HCT116 (cell line): ENCODE data around the gene HSPA2. TPM values are rescaled to one million over a fixed set of nuclear protein-coding genes. Genes with fewer than 3 reads are reported as not detected.

Experiments
- ATAC-seq: fragments of 200-7000 bp; cut with Tn5 transposase; 2 replicates; pipeline ENCODE4 v1.9.1; 2020; ENCODE audit warnings: mild to moderate bottlenecking, moderate library complexity
- BruUV-seq: library from RNA; stranded (reverse); fragments of 400-500 nt; replicated peaks from 2 replicates; lab custom pipeline; 2021; lab: Mats Ljungman, UMichigan
- CTCF ChIA-PET: fragments of 300-600 bp; sonication (Branson Sonifier 250); formaldehyde crosslinking; loops from one replicate; lab custom pipeline; 2021; ENCODE audit warnings: antibody characterized with exemption; lab: Charles Lee
- POLR2A ChIA-PET: fragments of 300-600, 350-600 bp; sonication (Branson Sonifier 250); formaldehyde crosslinking; loops from one replicate; lab custom pipeline; 2021; ENCODE audit warnings: antibody characterized with exemption; lab: Charles Lee
- RAD21 ChIA-PET, 2 experiments: fragments of 300-600 bp; sonication (Branson Sonifier 250); formaldehyde crosslinking; loops; one replicate each; lab custom pipeline; 2023; ENCODE audit warnings: low total read pairs in 2 of 2; ENCODE audit not compliant: uncharacterized antibody in 2 of 2, unreplicated experiment in 2 of 2, low non-redundant PET in 1 of 2; lab: Charles Lee
- DNase-seq: peaks from one replicate; pipeline ENCODE4 v3.0.0-alpha.2; 2010; ENCODE audit warnings: low read depth, low spot score
- H2AFZ ChIP-seq: fragments of 200-600 bp; shearing (Covaris generic), sonication (generic); 2 replicates; pipeline ENCODE4 v1.6.1; 2017; ENCODE audit warnings: low read depth, mixed run types, mixed read lengths, antibody characterized with exemption, low read length; ENCODE audit not compliant: poor library complexity, severe bottlenecking
- H3K27ac ChIP-seq: 2 replicates; pipeline ENCODE4 v1.5.1; 2012; ENCODE audit warnings: low read depth, low read length
- H3K27me3 ChIP-seq: fragments of 200-600 bp; sonication (generic); 2 replicates; pipeline ENCODE4 v1.6.1; 2016; ENCODE audit warnings: mixed run types, low read length, mixed read lengths; ENCODE audit not compliant: insufficient read depth
- H3K36me3 ChIP-seq, 2 experiments: fragments of 200-500 bp in 1 of 2; fragments of 200-600 bp in 1 of 2; sonication (Bioruptor generic) in 1 of 2; sonication (generic) in 1 of 2; 2 replicates each; pipeline versions ENCODE4 v1.5.1 to v1.6.1; 2014 to 2016; ENCODE audit warnings: low read length in 2 of 2, inconsistent platforms in 1 of 2, mixed read lengths in 1 of 2, mixed run types in 1 of 2; ENCODE audit not compliant: insufficient read depth in 2 of 2, control insufficient read depth in 1 of 2
- H3K4me1 ChIP-seq, 2 experiments: fragments of 200-600 bp in 1 of 2; sonication (generic) in 1 of 2; 2 replicates each; pipeline versions ENCODE4 v1.5.1 to v1.6.1; 2012 to 2017; ENCODE audit warnings: low read length in 2 of 2, inconsistent platforms in 1 of 2, mild to moderate bottlenecking in 1 of 2, mixed read lengths in 1 of 2, mixed run types in 1 of 2, moderate library complexity in 1 of 2; ENCODE audit not compliant: insufficient read depth in 2 of 2, control insufficient read depth in 1 of 2
- H3K4me2 ChIP-seq: fragments of 200-600 bp; sonication (generic); 2 replicates; pipeline ENCODE4 v1.6.1; 2017; ENCODE audit warnings: mixed run types, low read length, mixed read lengths
- H3K4me3 ChIP-seq, 2 experiments: fragments of 200-600 bp in 1 of 2; sonication (generic) in 1 of 2; replicated peaks in 1 of 2; 2 replicates each; pipeline ENCODE4 v1.5.1; 2011 to 2016; ENCODE audit warnings: low read length in 2 of 2, control low read depth in 1 of 2, low read depth in 1 of 2, mild to moderate bottlenecking in 1 of 2, mixed read lengths in 1 of 2, mixed run types in 1 of 2
- H3K79me2 ChIP-seq: fragments of 200-600 bp; sonication (generic); 2 replicates; pipeline ENCODE4 v1.6.1; 2017; ENCODE audit warnings: mild to moderate bottlenecking, mixed run types, low read length, moderate library complexity, mixed read lengths; ENCODE audit not compliant: insufficient read depth
- H3K9ac ChIP-seq: fragments of 200-600 bp; sonication (generic); 2 replicates; pipeline ENCODE4 v1.6.1; 2016; ENCODE audit warnings: low read length, mixed read lengths
- H3K9me2 ChIP-seq: fragments of 200-600 bp; sonication (generic), shearing (Covaris generic); 2 replicates; pipeline ENCODE4 v1.6.1; 2017; ENCODE audit warnings: mixed run types, mild to moderate bottlenecking, moderate library complexity; ENCODE audit not compliant: insufficient read depth
- H3K9me3 ChIP-seq, 2 experiments: fragments of 200-500 bp in 1 of 2; fragments of 200-600 bp in 1 of 2; sonication (Bioruptor generic) in 1 of 2; sonication (generic) in 1 of 2; 2 replicates each; pipeline ENCODE4 v1.6.1; 2014 to 2017; ENCODE audit warnings: low read length in 2 of 2, mixed read lengths in 2 of 2, inconsistent platforms in 1 of 2, low read depth in 1 of 2, mild to moderate bottlenecking in 1 of 2, mixed run types in 1 of 2, moderate library complexity in 1 of 2; ENCODE audit not compliant: control insufficient read depth in 1 of 2, insufficient read depth in 1 of 2
- H4K20me1 ChIP-seq: fragments of 200-600 bp; sonication (generic), shearing (Covaris generic); 2 replicates; pipeline ENCODE4 v1.6.1; 2017; ENCODE audit warnings: mixed run types, mild to moderate bottlenecking, moderate library complexity; ENCODE audit not compliant: insufficient read depth
- CBX3 ChIP-seq: IDR thresholded peaks from 2 replicates; pipeline ENCODE4 v1.6.1; 2012; ENCODE audit warnings: low read depth
- CEBPB ChIP-seq: IDR thresholded peaks from 2 replicates; pipeline ENCODE4 v1.6.1; 2012; ENCODE audit warnings: low read depth
- EGR1 ChIP-seq: IDR thresholded peaks from 2 replicates; pipeline ENCODE4 v1.6.1; 2012; ENCODE audit warnings: low read depth
- ELF1 ChIP-seq: IDR thresholded peaks from 2 replicates; pipeline ENCODE4 v1.6.1; 2012; ENCODE audit warnings: low read depth, borderline replicate concordance
- EZH2 ChIP-seq: fragments of 200-600 bp; sonication (generic); IDR thresholded peaks from 2 replicates; pipeline ENCODE4 v1.6.1; 2017; ENCODE audit warnings: antibody characterized with exemption, mixed run types
- EZH2phosphoT487 ChIP-seq: fragments of 200-600 bp; IDR thresholded peaks from 2 replicates; pipeline ENCODE4 v1.6.1; 2018; ENCODE audit warnings: antibody characterized with exemption, borderline replicate concordance
- FOSL1 ChIP-seq: IDR thresholded peaks from 2 replicates; pipeline ENCODE4 v1.6.1; 2012; ENCODE audit warnings: low read depth
- JUND ChIP-seq: IDR thresholded peaks from 2 replicates; pipeline ENCODE4 v1.6.1; 2012
- POLR2A ChIP-seq: IDR thresholded peaks from 2 replicates; pipeline ENCODE4 v1.7.0; 2011; ENCODE audit warnings: borderline replicate concordance; ENCODE audit not compliant: insufficient read depth, insufficient read length; ENCODE audit errors: extremely low read depth
- POLR2AphosphoS5 ChIP-seq: IDR thresholded peaks from 2 replicates; pipeline ENCODE4 v1.6.1; 2011; ENCODE audit warnings: mild to moderate bottlenecking, low read depth, low read length, moderate library complexity
- SIN3A ChIP-seq: IDR thresholded peaks from 2 replicates; pipeline ENCODE4 v1.6.1; 2012; ENCODE audit warnings: low read depth
- SP1 ChIP-seq: IDR thresholded peaks from 2 replicates; pipeline ENCODE4 v1.6.1; 2012; ENCODE audit warnings: low read depth
- SRF ChIP-seq: IDR thresholded peaks from 2 replicates; pipeline ENCODE4 v1.6.1; 2012; ENCODE audit warnings: low read depth
- TCF7L2 ChIP-seq: IDR thresholded peaks from 2 replicates; pipeline ENCODE4 v1.7.0; 2011; ENCODE audit warnings: borderline replicate concordance, inconsistent platforms; ENCODE audit not compliant: insufficient read depth, insufficient read length; ENCODE audit errors: extremely low read depth
- YY1 ChIP-seq: IDR thresholded peaks from 2 replicates; pipeline ENCODE4 v1.6.1; 2011; ENCODE audit warnings: low read length, low read depth, moderate library complexity, mild to moderate bottlenecking; ENCODE audit not compliant: insufficient replicate concordance; ENCODE audit errors: extremely low read depth
- ZFX ChIP-seq: fragments of 450-650 bp; IDR thresholded peaks from 2 replicates; pipeline ENCODE4 v1.6.1; 2017
- ZNF274 ChIP-seq: fragments of 200-500 bp; sonication (Bioruptor generic); IDR thresholded peaks from 2 replicates; pipeline ENCODE4 v1.6.1; 2014; ENCODE audit warnings: mild to moderate bottlenecking, low read depth, low read length, inconsistent platforms
- intact Hi-C: fragments of 100-400 bp; cut with micrococcal nuclease; formaldehyde crosslinking; loops from 2 replicates; pipeline ENCODE4 v1.10.0; 2022
- total RNA-seq: library from RNA; stranded (reverse); gene quantifications from one replicate; pipeline ENCODE4 v1.2.1, GENCODE V29; 2021; ENCODE audit not compliant: unreplicated experiment
- TF ChIP-seq, protein P1 (sequence below): IDR thresholded peaks from 2 replicates; pipeline ENCODE4 v1.6.1; 2012
- TF ChIP-seq, protein P2 (sequence below): IDR thresholded peaks from 2 replicates; pipeline ENCODE4 v1.6.1; 2011; ENCODE audit warnings: mild to moderate bottlenecking, low read length, moderate library complexity; ENCODE audit not compliant: insufficient replicate concordance; ENCODE audit errors: extremely low read depth
- TF ChIP-seq, protein P3 (sequence below): IDR thresholded peaks from 2 replicates; pipeline ENCODE4 v1.6.1; 2012
- TF ChIP-seq, protein P4 (sequence below), 3 experiments: fragments of 200-600 bp in 1 of 3; sonication (generic) in 1 of 3; IDR thresholded peaks in 2 of 3; conservative IDR thresholded peaks in 1 of 3; 2 replicates each; pipeline ENCODE4 v1.5.1; 2012 to 2017; ENCODE audit warnings: low read depth in 2 of 3, low read length in 2 of 3, antibody characterized with exemption in 1 of 3, borderline replicate concordance in 1 of 3, control low read depth in 1 of 3, mild to moderate bottlenecking in 1 of 3, mixed read lengths in 1 of 3, mixed run types in 1 of 3, moderate library complexity in 1 of 3; ENCODE audit not compliant: insufficient read depth in 1 of 3

The HSPA2 gene
- total RNA-seq, 1 experiment from 2014 or later, result 2.5 TPM

DNA sequence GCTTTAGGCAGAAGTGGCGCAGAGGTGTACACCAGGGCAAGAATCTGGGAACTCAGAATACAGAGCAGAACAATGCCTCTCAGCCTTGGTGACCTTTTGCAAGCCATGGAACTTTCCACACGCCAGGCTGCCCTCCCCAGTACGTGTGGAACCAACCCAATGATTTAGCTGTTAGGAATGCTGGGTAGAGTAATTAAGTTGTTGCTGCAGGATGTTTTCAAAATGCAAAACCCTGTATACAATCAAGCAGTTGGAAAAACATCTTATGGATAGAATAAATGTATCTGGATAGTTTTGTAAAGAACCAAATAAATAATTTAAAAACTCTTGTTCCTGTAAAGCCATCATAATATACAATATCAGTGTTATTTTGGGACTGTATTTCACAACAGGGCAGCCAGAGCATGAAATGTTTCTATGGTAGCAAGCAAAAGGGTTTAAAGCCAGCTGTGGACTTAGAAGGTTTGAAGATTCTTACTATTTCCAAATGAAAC is 28.6 kb downstream of the HSPA2 start:
- no peaks in the 10 kb centered on the region for H3K27me3 ChIP-seq
- H3K4me2 ChIP-seq, result peak overlapping the region; percentile 67
- H3K27ac ChIP-seq, result peak overlapping the region; percentile 60
- peak; percentile 62 for DNase-seq
- H3K9me2 ChIP-seq, result no peaks in the 10 kb centered on the region
- H3K9ac ChIP-seq, result peak overlapping the region; percentile 24
- ChIA-PET CTCF (interaction anchor here (0.7 to 1.0 kb wide), 2 partner anchors 8 to 19 kb away, joined by 3 read pairs; no protein-coding TSS in a partner anchor), RAD21 (no interaction called here), POLR2A (no interaction called here)
- H3K36me3 ChIP-seq, result no peaks in the 10 kb centered on the region
- no peaks in the 10 kb centered on the region for H3K79me2 ChIP-seq
- no peaks in the 10 kb centered on the region for H3K9me3 ChIP-seq
- H3K4me3 ChIP-seq, result peak overlapping the region in 1 of 2 experiments; percentile 10; a peak in 1 of 4 replicates
- BruUV-seq, result no TSS peak
- peak; percentile 92 for ATAC-seq
- H4K20me1 ChIP-seq, result no peaks in the 10 kb centered on the region
- peak overlapping the region; percentile 92 for H2AFZ ChIP-seq
- H3K4me1 ChIP-seq, result peaks cover 18 to 19% of the 10 kb centered on the region in 2 experiments
- intact Hi-C loops, result no loop called here
- TF ChIP-seq, protein P1, sequence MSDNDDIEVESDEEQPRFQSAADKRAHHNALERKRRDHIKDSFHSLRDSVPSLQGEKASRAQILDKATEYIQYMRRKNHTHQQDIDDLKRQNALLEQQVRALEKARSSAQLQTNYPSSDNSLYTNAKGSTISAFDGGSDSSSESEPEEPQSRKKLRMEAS, result peak; percentile 53; the same call in 1 of the 2 replicates
- TF ChIP-seq POLR2A, result no peak
- TF ChIP-seq CBX3, result no peak; the same call in 1 of the 2 replicates
- no peak for TF ChIP-seq TCF7L2
- TF ChIP-seq EGR1, result no peak
- no peak for TF ChIP-seq ZNF274
- TF ChIP-seq ELF1, result no peak
- peak; percentile 90 for TF ChIP-seq SP1
- no peak for TF ChIP-seq SIN3A
- TF ChIP-seq EZH2phosphoT487, result no peak
- TF ChIP-seq, protein P2, sequence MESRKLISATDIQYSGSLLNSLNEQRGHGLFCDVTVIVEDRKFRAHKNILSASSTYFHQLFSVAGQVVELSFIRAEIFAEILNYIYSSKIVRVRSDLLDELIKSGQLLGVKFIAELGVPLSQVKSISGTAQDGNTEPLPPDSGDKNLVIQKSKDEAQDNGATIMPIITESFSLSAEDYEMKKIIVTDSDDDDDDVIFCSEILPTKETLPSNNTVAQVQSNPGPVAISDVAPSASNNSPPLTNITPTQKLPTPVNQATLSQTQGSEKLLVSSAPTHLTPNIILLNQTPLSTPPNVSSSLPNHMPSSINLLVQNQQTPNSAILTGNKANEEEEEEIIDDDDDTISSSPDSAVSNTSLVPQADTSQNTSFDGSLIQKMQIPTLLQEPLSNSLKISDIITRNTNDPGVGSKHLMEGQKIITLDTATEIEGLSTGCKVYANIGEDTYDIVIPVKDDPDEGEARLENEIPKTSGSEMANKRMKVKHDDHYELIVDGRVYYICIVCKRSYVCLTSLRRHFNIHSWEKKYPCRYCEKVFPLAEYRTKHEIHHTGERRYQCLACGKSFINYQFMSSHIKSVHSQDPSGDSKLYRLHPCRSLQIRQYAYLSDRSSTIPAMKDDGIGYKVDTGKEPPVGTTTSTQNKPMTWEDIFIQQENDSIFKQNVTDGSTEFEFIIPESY, result no peak
- peak; percentile 75 for TF ChIP-seq JUND
- peak; percentile 34 for TF ChIP-seq POLR2AphosphoS5
- no peak for TF ChIP-seq EZH2
- TF ChIP-seq, protein P3, sequence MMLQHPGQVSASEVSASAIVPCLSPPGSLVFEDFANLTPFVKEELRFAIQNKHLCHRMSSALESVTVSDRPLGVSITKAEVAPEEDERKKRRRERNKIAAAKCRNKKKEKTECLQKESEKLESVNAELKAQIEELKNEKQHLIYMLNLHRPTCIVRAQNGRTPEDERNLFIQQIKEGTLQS, result no peak; the same call in 1 of the 2 replicates
- peak; percentile 75 for TF ChIP-seq CEBPB
- TF ChIP-seq ZFX, result no peak
- TF ChIP-seq SRF, result no peak
- peak; percentile 66; the same call in 1 of the 2 replicates for TF ChIP-seq FOSL1
- TF ChIP-seq YY1, result no peak
- TF ChIP-seq, protein P4, sequence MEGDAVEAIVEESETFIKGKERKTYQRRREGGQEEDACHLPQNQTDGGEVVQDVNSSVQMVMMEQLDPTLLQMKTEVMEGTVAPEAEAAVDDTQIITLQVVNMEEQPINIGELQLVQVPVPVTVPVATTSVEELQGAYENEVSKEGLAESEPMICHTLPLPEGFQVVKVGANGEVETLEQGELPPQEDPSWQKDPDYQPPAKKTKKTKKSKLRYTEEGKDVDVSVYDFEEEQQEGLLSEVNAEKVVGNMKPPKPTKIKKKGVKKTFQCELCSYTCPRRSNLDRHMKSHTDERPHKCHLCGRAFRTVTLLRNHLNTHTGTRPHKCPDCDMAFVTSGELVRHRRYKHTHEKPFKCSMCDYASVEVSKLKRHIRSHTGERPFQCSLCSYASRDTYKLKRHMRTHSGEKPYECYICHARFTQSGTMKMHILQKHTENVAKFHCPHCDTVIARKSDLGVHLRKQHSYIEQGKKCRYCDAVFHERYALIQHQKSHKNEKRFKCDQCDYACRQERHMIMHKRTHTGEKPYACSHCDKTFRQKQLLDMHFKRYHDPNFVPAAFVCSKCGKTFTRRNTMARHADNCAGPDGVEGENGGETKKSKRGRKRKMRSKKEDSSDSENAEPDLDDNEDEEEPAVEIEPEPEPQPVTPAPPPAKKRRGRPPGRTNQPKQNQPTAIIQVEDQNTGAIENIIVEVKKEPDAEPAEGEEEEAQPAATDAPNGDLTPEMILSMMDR (IDR thresholded peaks at IDR 0.05 in 2 of 3, conservative IDR thresholded peaks at IDR 0.05 in 1 of 3; ENCODE audit: borderline replicate concordance in 1 of 3, insufficient read depth in 1 of 3, low read depth in 2 of 3, low read length in 2 of 3), result no peak
